Measurements from ENCODE around the gene PRDM12.

PRDM12 gene

GRCh38 chr9:130635721-130636647 is 28.4 kb upstream of the PRDM12 start:
- peak in 3 of 10 donors; percentile 48 to 66 (median 62) for DNase-seq
- intact Hi-C loops (cut with DNase I): no loop called here

GRCh38 chr9:130636648-130637020 is 27.8 kb upstream of the PRDM12 start:
- DNase-seq: peak in 3 of 10 donors; percentile 13 to 47 (median 45)
- intact Hi-C loops (cut with DNase I): no loop called here

GRCh38 chr9:130638284-130639123 is 25.9 kb upstream of the PRDM12 start:
- intact Hi-C loops (cut with DNase I): no loop called here
- peak in 3 of 10 donors; percentile 44 to 78 (median 66) for DNase-seq

GRCh38 chr9:130639124-130639765 is 25.1 kb upstream of the PRDM12 start:
- intact Hi-C loops (cut with DNase I): no loop called here
- DNase-seq: peak in 1 of 10 donors; percentile 51

- peak in 3 of 10 donors; percentile 52 to 61 (median 57) for DNase-seq
- intact Hi-C loops (cut with DNase I): no loop called here
Measured at GRCh38 chr9:130639866-130640555, 24.4 kb upstream of the PRDM12 start.

GRCh38 chr9:130640681-130641080 is 23.7 kb upstream of the PRDM12 start:
- peak in 3 of 10 donors; percentile 10 to 39 (median 27) for DNase-seq
- intact Hi-C loops (cut with DNase I): no loop called here

- DNase-seq: peak in 3 of 10 donors; percentile 53 to 67 (median 59)
- intact Hi-C loops (cut with DNase I): no loop called here
Measured at GRCh38 chr9:130642926-130643325, 21.5 kb upstream of the PRDM12 start.

- intact Hi-C loops (cut with DNase I): no loop called here
- DNase-seq: peak in 2 of 10 donors; percentile 53 to 54
Measured at GRCh38 chr9:130651221-130651620, 13.2 kb upstream of the PRDM12 start.

- no peak for DNase-seq
Measured at GRCh38 chr9:130651752-130652151, 12.6 kb upstream of the PRDM12 start.

GRCh38 chr9:130654879-130655278 is 9.5 kb upstream of the PRDM12 start:
- intact Hi-C loops (cut with DNase I): no loop called here
- DNase-seq: peak in 1 of 10 donors; percentile 63

More at GRCh38 chr9:130651752-130652151, 12.6 kb upstream of the PRDM12 start:
- intact Hi-C loops (cut with DNase I): no loop called here

GRCh38 chr9:130658893-130659698 is 5.3 kb upstream of the PRDM12 start:
- peak in 1 of 10 donors; percentile 73 for DNase-seq
- intact Hi-C loops (cut with DNase I): no loop called here

GRCh38 chr9:130659699-130660248 is 4.6 kb upstream of the PRDM12 start:
- intact Hi-C loops (cut with DNase I): no loop called here

GRCh38 chr9:130660326-130660682 is 4.1 kb upstream of the PRDM12 start:
- intact Hi-C loops (cut with DNase I): no loop called here

More at GRCh38 chr9:130659699-130660248, 4.6 kb upstream of the PRDM12 start:
- DNase-seq: peak in 1 of 10 donors; percentile 55

GRCh38 chr9:130660683-130661450 is 3.5 kb upstream of the PRDM12 start:
- DNase-seq: peak in 1 of 10 donors; percentile 41
- intact Hi-C loops (cut with DNase I): no loop called here

More at GRCh38 chr9:130660326-130660682, 4.1 kb upstream of the PRDM12 start:
- DNase-seq: peak in 1 of 10 donors; percentile 4

- intact Hi-C loops (cut with DNase I): no loop called here
- peak in 1 of 10 donors; percentile 51 for DNase-seq
Measured at GRCh38 chr9:130661451-130662098, 2.8 kb upstream of the PRDM12 start.

GRCh38 chr9:130662099-130662969 is 2.1 kb upstream of the PRDM12 start:
- intact Hi-C loops (cut with DNase I): no loop called here
- peak in 1 of 10 donors; percentile 17 for DNase-seq

- DNase-seq: no peak
- intact Hi-C loops (cut with DNase I): no loop called here
Measured at GRCh38 chr9:130662970-130663257, 1.5 kb upstream of the PRDM12 start.
